Activated B cell treated with CpG ODN at 0.5 μM for 24 hours (primary cell): ENCODE results near the gene G6PC3. TPM values are rescaled to one million over a fixed set of nuclear protein-coding genes. Genes with fewer than 3 reads are reported as not detected.
A peak's percentile ranks its signal among the peaks of the same experiment; 100 is the strongest.
"Not testable (repeated sequence)": the region's sequence is repeated elsewhere in the genome, so short reads cannot be mapped to it uniquely, and the experiment has no call there.

Experiments used
- ATAC-seq: fragments of 200-7000 bp; cut with Tn5 transposase; one replicate; pipeline ENCODE4 v1.10.0; 2021; ENCODE audit warnings: low read depth, mild to moderate bottlenecking, moderate library complexity
- CTCF ChIA-PET: fragments of 350-600 bp; sonication (Branson Sonifier 250); formaldehyde crosslinking; loops from one replicate; lab custom pipeline; 2021; ENCODE audit warnings: antibody characterized with exemption; lab: Charles Lee
- POLR2A ChIA-PET: fragments of 350-600 bp; sonication (Branson Sonifier 250); formaldehyde crosslinking; loops from one replicate; lab custom pipeline; 2021; ENCODE audit warnings: antibody characterized with exemption; lab: Charles Lee
- DNase-seq: peaks from one replicate; pipeline ENCODE4 v3.0.0; 2022
- H3K27ac Mint-ChIP-seq: one replicate; pipeline ENCODE4 v1.8.0; 2020; ENCODE audit warnings: mixed read lengths
- H3K27me3 Mint-ChIP-seq: one replicate; pipeline ENCODE4 v1.8.0; 2021; ENCODE audit warnings: mixed read lengths
- H3K36me3 Mint-ChIP-seq: one replicate; pipeline ENCODE4 v1.8.0; 2021; ENCODE audit warnings: low read depth, mixed read lengths
- H3K4me1 Mint-ChIP-seq: one replicate; pipeline ENCODE4 v1.8.0; 2021; ENCODE audit warnings: mixed read lengths
- H3K4me3 Mint-ChIP-seq: one replicate; pipeline ENCODE4 v1.8.0; 2020; ENCODE audit warnings: mild to moderate bottlenecking, mixed read lengths
- H3K9me3 Mint-ChIP-seq: one replicate; pipeline ENCODE4 v1.8.0; 2020; ENCODE audit warnings: mixed read lengths
- CTCF ChIP-seq: fragments of 200-600 bp; IDR thresholded peaks from one replicate; pipeline ENCODE4 v1.8.0; 2022; ENCODE audit warnings: antibody characterized with exemption, mild to moderate bottlenecking
- intact Hi-C: fragments of 100-400 bp; cut with micrococcal nuclease; formaldehyde crosslinking; loops from one replicate; pipeline ENCODE4 v1.15.1; 2024
- total RNA-seq: library from RNA; stranded (reverse); gene quantifications from 2 replicates; pipeline ENCODE4 v1.2.3, GENCODE V29; 2022

G6PC3 gene
- total RNA-seq, 1 donor from 2014 or later: 35.2 TPM

GRCh38 chr17:44119062-44119461 lies 48.5 kb downstream of the G6PC3 start:
- ATAC-seq (no peak), DNase-seq (no peak)
- Mint-ChIP-seq H3K27me3 (no peaks in the 10 kb centered on the region), H3K9me3 (no peaks in the 10 kb centered on the region), H3K27ac (no peak overlapping the region), H3K4me1 (peaks cover 57% of the 10 kb centered on the region), H3K4me3 (no peak overlapping the region), H3K36me3 (peaks cover 40% of the 10 kb centered on the region)
- intact Hi-C loops: no loop called here
- CTCF ChIA-PET: no interaction called here
- POLR2A ChIA-PET: no interaction called here
- no peak for TF ChIP-seq CTCF

GRCh38 chr17:44119798-44120197 lies 49.3 kb downstream of the G6PC3 start:
- no peak for TF ChIP-seq CTCF
- ChIA-PET POLR2A (interaction anchor here (0.6 to 0.7 kb wide), 2 partner anchors 25 to 29 kb away, joined by 5 to 6 read pairs; no protein-coding TSS in a partner anchor), CTCF (no interaction called here)
- Mint-ChIP-seq H3K27ac (no peak overlapping the region), H3K4me3 (no peak overlapping the region), H3K9me3 (no peaks in the 10 kb centered on the region), H3K27me3 (no peaks in the 10 kb centered on the region), H3K36me3 (peaks cover 34% of the 10 kb centered on the region), H3K4me1 (peaks cover 61% of the 10 kb centered on the region)
- intact Hi-C loops: loop anchor here (5.0 kb wide), 4 partner anchors 112 to 383 kb away; partner anchors contain the start of genes GPATCH8 and GRN
- DNase-seq: no peak
- ATAC-seq: no peak

- H3K27ac Mint-ChIP-seq, H3K4me3 Mint-ChIP-seq, H3K27me3 Mint-ChIP-seq, CTCF ChIA-PET, DNase-seq, ATAC-seq, H3K9me3 Mint-ChIP-seq: not testable (repeated sequence)
- Mint-ChIP-seq H3K36me3 (peaks cover 32% of the 10 kb centered on the region), H3K4me1 (peaks cover 61% of the 10 kb centered on the region)
- POLR2A ChIA-PET: interaction anchor here (0.6 to 0.7 kb wide), 5 partner anchors 21 to 1099 kb away, joined by 5 to 11 read pairs (median 6); partner anchors contain the start of gene HROB
- intact Hi-C loops: loop anchor here (5.0 kb wide), 4 partner anchors 113 to 382 kb away; partner anchors contain the start of genes GPATCH8 and GRN
Observed at GRCh38 chr17:44120281-44120680, 49.7 kb downstream of the G6PC3 start.

GRCh38 chr17:44120851-44121605 lies 50.5 kb downstream of the G6PC3 start:
- Mint-ChIP-seq H3K4me1 (peaks cover 61% of the 10 kb centered on the region), H3K4me3 (no peak overlapping the region), H3K36me3 (peaks cover 28% of the 10 kb centered on the region), H3K27ac (peak overlapping the region; percentile 18), H3K27me3 (no peaks in the 10 kb centered on the region), H3K9me3 (no peaks in the 10 kb centered on the region)
- ATAC-seq: no peak
- no peak for DNase-seq
- POLR2A ChIA-PET: interaction anchor here (0.6 to 3.2 kb wide), 7 partner anchors 21 to 1127 kb away, joined by 3 to 30 read pairs (median 5); partner anchors contain the start of genes G6PC3 and HROB
- intact Hi-C loops: loop anchor here (5.0 kb wide), 4 partner anchors 114 to 381 kb away; partner anchors contain the start of genes GPATCH8 and GRN
- no peak for TF ChIP-seq CTCF
- CTCF ChIA-PET: no interaction called here

- ChIA-PET POLR2A (interaction anchor here (0.7 to 3.2 kb wide), 8 partner anchors 11 to 807 kb away, joined by 3 to 30 read pairs (median 12); partner anchors contain the start of genes G6PC3, LSM12 and TMUB2), CTCF (no interaction called here)
- no peak for TF ChIP-seq CTCF
- H3K27me3 Mint-ChIP-seq: no peaks in the 10 kb centered on the region
- peaks cover 54% of the 10 kb centered on the region for H3K4me1 Mint-ChIP-seq
- no peaks in the 10 kb centered on the region for H3K9me3 Mint-ChIP-seq
- intact Hi-C loops: loop anchor here (5.0 kb wide), 4 partner anchors 115 to 380 kb away; partner anchors contain the start of genes GPATCH8 and GRN
- peak overlapping the region; percentile 95 for H3K4me3 Mint-ChIP-seq
- ATAC-seq: no peak
- peak overlapping the region; percentile 77 for H3K27ac Mint-ChIP-seq
- H3K36me3 Mint-ChIP-seq: peaks cover 16% of the 10 kb centered on the region
- DNase-seq: no peak
Observed at GRCh38 chr17:44121997-44122815, 51.7 kb downstream of the G6PC3 start.
